ENCODE results near the gene FGGY. TPM values are rescaled to one million over a fixed set of nuclear protein-coding genes. Genes with fewer than 3 reads are reported as not detected.

The FGGY gene
- total RNA-seq, 1 experiment from 2014 or later: 14.6 TPM

- Mint-ChIP-seq H3K36me3 (ENCODE audit: insufficient read depth in 1 of 3, low read depth in 3 of 3) (peaks cover 12 to 24% (median 19%) of the 10 kb centered on the region in 3 experiments), H3K4me3 (no peak overlapping the region), H3K9me3 (peaks cover 13 to 20% of the 10 kb centered on the region in 2 experiments), H3K27me3 (ENCODE audit: low read depth) (no peaks in the 10 kb centered on the region; the same call in 1 of the 2 replicates), H3K27ac (no peak overlapping the region), H3K4me1 (no peaks in the 10 kb centered on the region)
- Histone ChIP-seq H3K4ac (ENCODE audit: low read depth, low read length) (no peak overlapping the region), H4K91ac (ENCODE audit: insufficient read length, low read depth, low read length) (no peak overlapping the region), H3K27me3 (ENCODE audit: insufficient read depth, low read length) (no peaks in the 10 kb centered on the region), H4K20me1 (ENCODE audit: control insufficient read depth, insufficient read depth, insufficient read length) (no peaks in the 10 kb centered on the region), H3K9ac (ENCODE audit: extremely low read depth, insufficient read length, low read length) (no peak overlapping the region), H2AK5ac (ENCODE audit: insufficient read length, low read length) (no peak overlapping the region), H2AFZ (ENCODE audit: low read length) (no peak overlapping the region), H3K23ac (ENCODE audit: insufficient read length, low read depth, low read length) (no peak overlapping the region), H2BK15ac (ENCODE audit: low read depth, low read length) (no peak overlapping the region), H2BK5ac (ENCODE audit: insufficient read length, low read length) (no peak overlapping the region), H3K56ac (ENCODE audit: insufficient read length, low read depth, low read length) (no peak overlapping the region), H3K18ac (ENCODE audit: insufficient read length, low read depth, low read length) (no peak overlapping the region), H3K4me1 (ENCODE audit: insufficient read depth, low read length) (no peaks in the 10 kb centered on the region), H3K27ac (ENCODE audit: insufficient read length, low read depth, low read length) (no peak overlapping the region), H2BK12ac (ENCODE audit: insufficient read length, low read depth, low read length) (no peak overlapping the region), H3K9me3 (ENCODE audit: control insufficient read depth, low read depth, low read length) (no peaks in the 10 kb centered on the region), H3K79me1 (ENCODE audit: insufficient read depth, low read depth, low read length, poor library complexity, severe bottlenecking) (no peaks in the 10 kb centered on the region), H3K14ac (ENCODE audit: insufficient read depth, low read length) (no peak overlapping the region), H3K23me2 (ENCODE audit: insufficient read length, low read depth, low read length, poor library complexity, severe bottlenecking) (no peaks in the 10 kb centered on the region), H3K4me2 (ENCODE audit: insufficient read depth, insufficient read length, low read length) (no peak overlapping the region), H2BK120ac (ENCODE audit: low read depth, low read length, poor library complexity, severe bottlenecking) (no peak overlapping the region), H4K5ac (ENCODE audit: insufficient read length, low read depth, low read length) (no peak overlapping the region), H3K79me2 (ENCODE audit: insufficient read depth, low read length) (no peaks in the 10 kb centered on the region), H4K8ac (replicated peaks; ENCODE audit: insufficient read length, low read depth, low read length) (no peak overlapping the region), H2BK20ac (ENCODE audit: low read depth, low read length, poor library complexity, severe bottlenecking) (no peak overlapping the region), H3T11ph (ENCODE audit: low read length) (no peak overlapping the region)
- no peak for DNase-seq
- TF ChIP-seq, protein P1, sequence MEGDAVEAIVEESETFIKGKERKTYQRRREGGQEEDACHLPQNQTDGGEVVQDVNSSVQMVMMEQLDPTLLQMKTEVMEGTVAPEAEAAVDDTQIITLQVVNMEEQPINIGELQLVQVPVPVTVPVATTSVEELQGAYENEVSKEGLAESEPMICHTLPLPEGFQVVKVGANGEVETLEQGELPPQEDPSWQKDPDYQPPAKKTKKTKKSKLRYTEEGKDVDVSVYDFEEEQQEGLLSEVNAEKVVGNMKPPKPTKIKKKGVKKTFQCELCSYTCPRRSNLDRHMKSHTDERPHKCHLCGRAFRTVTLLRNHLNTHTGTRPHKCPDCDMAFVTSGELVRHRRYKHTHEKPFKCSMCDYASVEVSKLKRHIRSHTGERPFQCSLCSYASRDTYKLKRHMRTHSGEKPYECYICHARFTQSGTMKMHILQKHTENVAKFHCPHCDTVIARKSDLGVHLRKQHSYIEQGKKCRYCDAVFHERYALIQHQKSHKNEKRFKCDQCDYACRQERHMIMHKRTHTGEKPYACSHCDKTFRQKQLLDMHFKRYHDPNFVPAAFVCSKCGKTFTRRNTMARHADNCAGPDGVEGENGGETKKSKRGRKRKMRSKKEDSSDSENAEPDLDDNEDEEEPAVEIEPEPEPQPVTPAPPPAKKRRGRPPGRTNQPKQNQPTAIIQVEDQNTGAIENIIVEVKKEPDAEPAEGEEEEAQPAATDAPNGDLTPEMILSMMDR (conservative IDR thresholded peaks at IDR 0.05): no peak
- no CpG with 5 or more reads among the region's 5 CpGs for WGBS (ENCODE audit: extremely low coverage, insufficient read length, low lambda C conversion rate)
These were observed 71.2 kb downstream of the FGGY start for GRCh38 chr1:59368008-59368670.
